Lower leg skin (tissue), 4 donors: ENCODE data around the gene UBAP1. TPM values are rescaled to one million over a fixed set of nuclear protein-coding genes. Genes with fewer than 3 reads are reported as not detected.
A peak's percentile ranks its signal among the peaks of the same experiment; 100 is the strongest.

Experiments used
- DNase-seq, 2 donors: peaks; one replicate each; pipeline ENCODE4 v3.0.0-alpha.2; 2019; ENCODE audit warnings: low spot score in 2 of 2
- H3K4me3 ChIP-seq: fragments of 200-600 bp; sonication (generic); 2 replicates; pipeline ENCODE4 v1.5.1; 2017; ENCODE audit warnings: mild to moderate bottlenecking, low read depth; ENCODE audit not compliant: poor library complexity, severe bottlenecking
- POLR2A ChIP-seq, 2 donors: fragments of 450-650 bp; IDR thresholded peaks; one replicate each; pipeline ENCODE4 v1.6.1; 2016 to 2017; ENCODE audit warnings: antibody characterized with exemption in 2 of 2, mild to moderate bottlenecking in 1 of 2, moderate library complexity in 1 of 2
- WGBS, 2 donors: methylation state at CpG; one replicate each; pipeline ENCODE4 v1.1.5; 2018; 5-methylcytosine and 5-hydroxymethylcytosine counted together
- intact Hi-C: fragments of 100-400 bp; cut with DNase I; formaldehyde crosslinking; loops from one replicate; pipeline ENCODE4 v1.15.0; 2023; ENCODE audit warnings: low total_unique reads
- total RNA-seq, 4 donors: library from RNA; depleted of rRNA; stranded (reverse); fragments of >200 nt; gene quantifications; one replicate each; pipeline ENCODE4 v1.1.0, GENCODE V29; 2016
- TF ChIP-seq, protein P1 (sequence below), 3 donors: fragments of 450-650 bp; IDR thresholded peaks; one replicate each; pipeline ENCODE4 v1.5.1; 2016; ENCODE audit warnings: antibody characterized with exemption in 3 of 3, mild to moderate bottlenecking in 3 of 3, moderate library complexity in 2 of 3

UBAP1 gene
- total RNA-seq, 4 donors from 2014 or later, result 40.0 to 63.7 (median 53.2) TPM

DNA sequence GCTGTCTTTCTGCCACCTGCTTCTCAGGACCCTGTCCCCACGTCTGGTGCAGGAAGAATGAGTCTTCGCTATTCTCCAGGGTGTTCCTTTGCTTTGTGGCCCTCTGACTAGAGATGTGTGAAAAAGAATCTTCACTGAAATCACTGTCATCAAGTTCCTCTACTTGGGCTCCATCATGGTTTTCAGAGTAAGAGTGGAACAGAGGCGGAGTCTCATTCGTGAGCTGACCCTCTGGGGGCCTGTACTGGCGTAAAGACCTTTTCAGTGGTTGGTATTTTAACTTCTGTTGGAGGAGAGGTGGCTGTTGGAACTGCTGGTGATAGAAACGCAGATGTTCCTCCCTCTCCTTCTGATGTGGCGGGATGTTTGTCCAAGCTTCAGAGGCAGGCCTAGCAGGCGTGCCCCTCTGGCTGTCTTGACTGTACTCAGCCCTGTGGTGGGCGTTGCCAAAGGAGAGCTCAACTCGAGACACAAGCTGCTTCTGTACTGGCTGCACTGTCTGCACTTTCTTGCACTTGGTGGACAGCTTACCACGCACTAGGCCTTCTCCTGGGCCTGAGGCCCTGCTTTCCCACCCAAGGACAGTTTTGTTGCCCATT lies 78.2 kb downstream of the UBAP1 start:
- peak in 1 of 2 donors; percentile 46 for DNase-seq
- TF ChIP-seq, protein P1, sequence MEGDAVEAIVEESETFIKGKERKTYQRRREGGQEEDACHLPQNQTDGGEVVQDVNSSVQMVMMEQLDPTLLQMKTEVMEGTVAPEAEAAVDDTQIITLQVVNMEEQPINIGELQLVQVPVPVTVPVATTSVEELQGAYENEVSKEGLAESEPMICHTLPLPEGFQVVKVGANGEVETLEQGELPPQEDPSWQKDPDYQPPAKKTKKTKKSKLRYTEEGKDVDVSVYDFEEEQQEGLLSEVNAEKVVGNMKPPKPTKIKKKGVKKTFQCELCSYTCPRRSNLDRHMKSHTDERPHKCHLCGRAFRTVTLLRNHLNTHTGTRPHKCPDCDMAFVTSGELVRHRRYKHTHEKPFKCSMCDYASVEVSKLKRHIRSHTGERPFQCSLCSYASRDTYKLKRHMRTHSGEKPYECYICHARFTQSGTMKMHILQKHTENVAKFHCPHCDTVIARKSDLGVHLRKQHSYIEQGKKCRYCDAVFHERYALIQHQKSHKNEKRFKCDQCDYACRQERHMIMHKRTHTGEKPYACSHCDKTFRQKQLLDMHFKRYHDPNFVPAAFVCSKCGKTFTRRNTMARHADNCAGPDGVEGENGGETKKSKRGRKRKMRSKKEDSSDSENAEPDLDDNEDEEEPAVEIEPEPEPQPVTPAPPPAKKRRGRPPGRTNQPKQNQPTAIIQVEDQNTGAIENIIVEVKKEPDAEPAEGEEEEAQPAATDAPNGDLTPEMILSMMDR (IDR thresholded peaks at IDR 0.05), result no peak
- no peak for TF ChIP-seq POLR2A (IDR thresholded peaks at IDR 0.05)
- intact Hi-C loops, result no loop called here
- 58 to 67% methylated on average over 11 of the region's 11 CpGs for WGBS, 2 donors
- H3K4me3 ChIP-seq, result no peak overlapping the region

DNA sequence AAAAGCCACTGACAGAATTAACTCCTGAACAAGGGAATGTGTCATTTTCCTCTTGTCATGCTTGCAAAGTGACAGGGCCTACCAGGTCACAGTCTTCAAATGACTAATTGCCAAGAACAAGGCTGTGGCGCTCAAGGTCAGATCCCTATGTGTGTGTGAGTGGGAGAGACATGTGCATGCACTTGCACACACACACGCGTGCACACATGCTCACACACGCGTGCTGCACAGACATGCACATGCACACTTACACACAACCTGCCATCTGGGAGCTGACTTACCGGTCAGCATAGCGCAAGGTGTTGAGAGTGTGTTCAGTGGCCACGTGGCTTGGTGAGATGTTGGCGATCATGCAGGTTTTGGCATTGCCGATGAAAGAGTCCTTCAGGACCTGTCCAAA lies 80.5 kb downstream of the UBAP1 start:
- intact Hi-C loops, result no loop called here
- DNase-seq, result no peak
- H3K4me3 ChIP-seq, result no peak overlapping the region
- TF ChIP-seq POLR2A (IDR thresholded peaks at IDR 0.05), result no peak
- TF ChIP-seq, protein P1 (IDR thresholded peaks at IDR 0.05), result no peak
- WGBS, 2 donors, result 96% methylated on average over 10 of the region's 10 CpGs

- WGBS, 2 donors, result 66 to 67% methylated on average over 3 of the region's 3 CpGs
- intact Hi-C loops, result no loop called here
- no peak for TF ChIP-seq POLR2A (IDR thresholded peaks at IDR 0.05)
- TF ChIP-seq, protein P1 (IDR thresholded peaks at IDR 0.05), result no peak
- no peak overlapping the region for H3K4me3 ChIP-seq
- no peak for DNase-seq
These were observed 84.1 kb downstream of the UBAP1 start for GRCh38 chr9:34262971-34263370.

- no peak overlapping the region for H3K4me3 ChIP-seq
- 72 to 77% methylated on average over 1 of the region's 1 CpG for WGBS, 2 donors
- DNase-seq, result no peak
- no peak for TF ChIP-seq POLR2A (IDR thresholded peaks at IDR 0.05)
- TF ChIP-seq, protein P1 (IDR thresholded peaks at IDR 0.05), result no peak
- intact Hi-C loops, result no loop called here
These were observed 88.8 kb downstream of the UBAP1 start for GRCh38 chr9:34267660-34268059.

GRCh38 chr9:34271265-34272006 lies 92.6 kb downstream of the UBAP1 start:
- 71 to 73% methylated on average over 5 of the region's 5 CpGs for WGBS, 2 donors
- intact Hi-C loops, result no loop called here
- no peak overlapping the region for H3K4me3 ChIP-seq
- DNase-seq, result no peak
- TF ChIP-seq, protein P1 (IDR thresholded peaks at IDR 0.05), result no peak
- no peak for TF ChIP-seq POLR2A (IDR thresholded peaks at IDR 0.05)
